HG02678 (cell line): ENCODE results near the gene TNFAIP2.

Source experiments
- ATAC-seq: cut with Tn5 transposase; IDR thresholded peaks from one replicate; pipeline ENCODE4 v1.9.1; 2021; ENCODE audit warnings: mild to moderate bottlenecking, moderate library complexity; ENCODE audit not compliant: unreplicated experiment

Gene TNFAIP2

DNA sequence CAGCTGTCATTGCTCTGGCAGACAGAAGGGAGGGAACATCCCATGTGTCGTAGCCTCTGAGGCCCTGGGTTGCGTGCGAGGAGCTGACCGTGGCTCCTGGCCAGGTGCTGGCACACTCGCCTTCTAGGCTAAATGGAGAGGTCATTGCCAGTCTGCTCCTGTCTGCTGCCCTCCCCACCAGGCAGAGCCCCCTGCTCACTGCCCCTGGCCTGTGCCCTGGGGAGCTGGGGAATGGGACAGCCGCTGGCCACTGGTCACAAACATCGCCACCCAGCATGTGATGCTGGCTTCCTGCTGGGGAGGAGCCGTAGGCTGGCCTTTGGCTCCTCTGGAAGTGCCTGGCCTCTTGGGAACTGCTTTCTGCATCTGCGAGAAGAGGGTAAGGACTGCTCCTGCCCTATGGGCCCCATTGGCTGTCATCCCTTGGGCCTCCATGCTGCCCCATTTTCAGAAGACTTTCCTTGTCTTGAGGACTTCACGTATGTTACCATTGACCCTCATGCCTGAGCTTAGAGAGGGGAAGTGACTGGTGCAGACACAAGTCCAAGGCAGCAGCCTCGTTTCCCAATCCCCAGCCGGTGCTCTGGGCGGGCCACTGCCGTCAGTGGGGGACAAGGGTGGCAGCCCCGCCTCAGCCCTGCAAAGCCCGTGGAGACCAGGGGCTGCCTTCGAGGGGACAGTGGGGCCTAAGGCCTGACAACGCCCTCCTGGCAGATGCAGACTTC is 2.0 kb upstream of the TNFAIP2 start:
- no peak for ATAC-seq

DNA sequence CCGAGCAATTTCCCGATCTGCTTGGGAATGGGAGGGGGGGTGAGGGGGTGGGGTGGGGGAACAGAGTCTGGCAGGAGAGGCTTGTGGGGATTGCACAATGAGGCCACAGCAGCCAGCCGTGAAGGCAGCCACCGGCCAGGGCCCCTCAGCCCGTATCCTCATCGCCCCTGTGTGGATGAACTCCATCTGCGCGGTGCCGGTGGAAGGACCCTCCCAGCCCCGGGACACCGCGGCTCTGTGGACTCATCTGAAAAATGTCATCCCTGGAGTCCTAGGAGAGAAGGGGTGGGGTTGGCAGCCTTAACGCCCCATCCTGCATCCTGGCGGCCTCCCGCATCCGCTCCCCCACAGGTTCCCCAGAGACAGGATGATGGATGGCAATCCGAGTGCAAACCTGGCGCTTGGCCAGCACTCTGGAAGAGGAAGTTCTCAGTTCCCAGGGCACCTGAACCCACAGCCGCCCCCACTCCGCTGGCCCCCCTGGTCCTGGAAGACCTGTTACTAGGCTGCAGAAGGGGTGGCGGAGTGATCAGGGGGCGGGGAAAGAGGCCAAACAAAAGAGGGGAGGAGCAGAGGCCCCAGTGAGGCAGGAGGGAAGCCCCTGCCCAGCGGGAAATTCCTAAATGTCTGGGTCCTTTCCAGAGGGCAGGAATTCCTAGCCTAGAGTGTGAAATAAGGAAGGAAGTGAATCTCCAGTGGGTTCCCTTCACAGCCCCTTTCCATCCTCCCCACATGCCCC is 1.2 kb upstream of the TNFAIP2 start:
- no peak for ATAC-seq

DNA sequence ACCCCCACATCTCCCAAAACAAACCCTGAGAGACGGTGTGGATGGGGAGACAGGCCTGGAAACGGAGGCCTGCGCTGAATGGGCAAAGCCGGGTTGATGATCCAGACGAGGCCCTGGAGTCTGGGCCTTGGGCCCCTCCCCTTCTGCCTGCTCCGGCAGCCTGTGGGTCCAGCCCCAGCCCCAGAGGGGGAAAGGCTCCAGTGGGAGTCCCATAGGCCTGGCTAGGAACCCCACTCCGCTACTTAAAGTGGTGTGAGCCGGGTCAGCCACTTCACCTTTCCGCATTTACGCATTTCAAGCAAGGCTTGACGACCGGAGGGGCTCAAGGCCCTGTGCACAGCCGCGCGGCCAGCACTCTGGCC is 695 bp upstream of the TNFAIP2 start:
- ATAC-seq: no peak

DNA sequence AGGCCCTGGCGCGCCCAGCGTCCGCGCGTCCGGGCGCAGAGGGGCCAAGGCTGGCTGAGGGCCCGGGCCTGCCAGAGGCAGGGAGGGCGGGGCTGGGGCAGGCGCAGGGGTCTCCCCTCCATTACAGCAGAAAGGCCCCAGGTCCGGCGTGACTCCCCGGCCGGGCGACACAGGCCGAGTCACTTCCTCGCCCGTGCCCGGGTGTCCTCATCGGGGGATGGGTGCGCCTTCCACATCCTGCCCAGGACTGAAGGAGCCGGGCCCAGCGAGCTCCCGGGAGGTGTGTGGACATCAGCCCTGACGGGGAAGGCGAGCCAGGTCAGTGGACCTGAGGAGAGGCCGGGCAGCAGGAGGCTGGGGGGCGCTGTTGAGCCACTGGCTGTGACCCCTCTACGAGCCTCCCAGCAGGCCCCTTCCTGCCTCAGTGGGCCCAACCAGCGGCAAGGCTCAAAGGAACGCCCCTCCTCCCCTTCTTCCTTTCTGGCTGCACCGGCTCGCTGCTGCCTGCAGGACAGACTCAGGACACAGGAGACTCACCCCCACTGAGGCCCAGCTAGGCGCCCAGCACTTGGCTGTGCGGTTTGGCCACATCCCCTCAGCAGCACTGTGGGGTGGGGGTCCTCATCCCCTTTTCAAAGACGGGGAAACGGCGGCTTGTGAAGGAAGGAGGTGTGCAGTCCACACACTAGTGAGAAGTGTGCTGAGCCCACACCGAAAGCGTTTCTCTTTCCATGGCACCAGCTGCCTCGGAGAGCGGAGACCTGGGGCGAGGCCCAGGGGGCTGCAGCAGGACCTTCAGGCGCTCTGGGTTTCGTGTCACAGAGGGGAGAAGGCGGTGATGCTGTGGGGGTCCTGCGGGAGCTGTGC is 606 bp downstream of the TNFAIP2 start:
- no peak for ATAC-seq

DNA sequence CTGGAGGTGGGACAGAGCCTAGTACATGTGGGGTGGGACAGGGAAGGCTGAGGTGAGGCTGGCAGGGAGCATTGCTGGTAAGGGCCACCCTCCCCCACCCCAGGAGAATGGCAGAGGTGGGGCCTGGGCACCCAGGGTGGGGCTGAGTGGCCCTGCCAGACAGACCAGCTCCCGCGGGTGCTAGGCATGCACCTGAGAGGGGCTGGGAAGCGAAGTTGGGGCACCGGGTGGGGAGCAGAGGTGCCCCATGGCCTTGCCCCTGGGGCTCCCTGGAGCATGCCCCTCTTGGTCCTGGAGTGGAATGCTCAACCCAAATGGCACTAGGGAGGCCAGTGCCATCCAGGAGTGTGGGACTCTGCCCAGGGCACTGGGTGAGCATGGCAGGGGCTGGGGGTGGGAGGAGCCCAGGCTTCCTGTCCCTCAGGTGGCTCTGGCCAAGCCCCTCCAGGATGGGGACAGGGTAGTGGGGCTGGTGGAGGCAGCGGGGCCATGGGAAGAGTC is 1.3 kb downstream of the TNFAIP2 start:
- ATAC-seq: no peak

- ATAC-seq: no peak
Observed at GRCh38 chr14:103125098-103126070, 2.1 kb downstream of the TNFAIP2 start.

GRCh38 chr14:103126088-103126872 is 3.0 kb downstream of the TNFAIP2 start:
- ATAC-seq: no peak

GRCh38 chr14:103126873-103127304 is 3.6 kb downstream of the TNFAIP2 start:
- no peak for ATAC-seq

DNA sequence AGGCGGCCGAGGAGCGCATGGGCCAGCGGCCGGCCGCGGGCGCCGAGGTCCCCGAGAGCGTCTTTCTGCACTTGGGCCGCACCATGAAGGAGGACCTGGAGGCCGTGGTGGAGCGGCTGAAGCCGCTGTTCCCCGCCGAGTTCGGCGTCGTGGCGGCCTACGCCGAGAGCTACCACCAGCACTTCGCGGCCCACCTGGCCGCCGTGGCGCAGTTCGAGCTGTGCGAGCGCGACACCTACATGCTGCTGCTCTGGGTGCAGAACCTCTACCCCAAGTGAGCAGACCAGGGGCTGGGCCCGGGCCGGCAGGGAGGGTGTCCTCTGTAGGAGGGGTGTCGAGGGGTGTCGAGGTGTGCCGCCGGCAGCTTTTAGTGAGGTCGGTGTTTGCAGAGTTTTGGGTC is 4.1 kb downstream of the TNFAIP2 start:
- no peak for ATAC-seq

GRCh38 chr14:103127861-103128598 is 4.8 kb downstream of the TNFAIP2 start:
- no peak for ATAC-seq

- no peak for ATAC-seq
Observed at GRCh38 chr14:103128631-103129300, 5.5 kb downstream of the TNFAIP2 start.

- ATAC-seq: no peak
Observed at GRCh38 chr14:103129301-103130016, 6.2 kb downstream of the TNFAIP2 start.

GRCh38 chr14:103130017-103130764 is 6.9 kb downstream of the TNFAIP2 start:
- no peak for ATAC-seq

DNA sequence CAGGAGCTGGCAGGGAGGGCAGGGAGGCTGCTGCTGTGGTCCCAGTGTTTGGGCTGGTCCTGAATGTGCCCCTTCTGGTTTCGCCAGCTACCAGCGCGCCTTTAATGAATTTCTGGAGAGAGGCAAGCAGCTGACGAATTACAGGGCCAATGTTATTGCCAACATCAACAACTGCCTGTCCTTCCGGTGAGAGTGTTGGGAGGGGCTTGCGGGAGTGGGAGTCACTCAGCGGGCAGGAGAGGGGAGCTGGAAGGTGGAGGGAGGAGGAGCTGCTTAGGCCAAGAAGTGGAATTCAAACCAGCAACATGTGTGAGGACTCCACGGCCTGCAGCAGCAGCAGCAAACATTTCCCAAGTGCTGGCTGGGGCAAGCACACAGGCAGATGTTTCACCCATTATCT is 7.7 kb downstream of the TNFAIP2 start:
- ATAC-seq: no peak

- ATAC-seq: no peak
Observed at GRCh38 chr14:103131580-103131979, 8.3 kb downstream of the TNFAIP2 start.

- no peak for ATAC-seq
Observed at GRCh38 chr14:103132381-103133209, 9.3 kb downstream of the TNFAIP2 start.
